Activated effector memory CD4-positive, alpha-beta T cell treated with anti-CD3 and anti-CD28 coated beads, Interleukin-2, amount 50 U/mL, for 16 hours (primary cell): ENCODE results near the gene PRKCA.

Source experiments
- DNase-seq: peaks from one replicate; pipeline ENCODE4 v3.0.0-alpha.2; 2020

PRKCA gene

GRCh38 chr17:66417300-66417719 is 114.9 kb downstream of the PRKCA start:
- no peak for DNase-seq

- no peak for DNase-seq
Observed at GRCh38 chr17:66420961-66421371, 118.6 kb downstream of the PRKCA start.

- DNase-seq, result no peak
Observed at GRCh38 chr17:66422186-66422585, 119.8 kb downstream of the PRKCA start.

- DNase-seq, result no peak
Observed at GRCh38 chr17:66423056-66423955, 120.9 kb downstream of the PRKCA start.

- DNase-seq, result no peak
Observed at GRCh38 chr17:66425756-66426396, 123.5 kb downstream of the PRKCA start.

GRCh38 chr17:66426397-66427033 is 124.1 kb downstream of the PRKCA start:
- peak; percentile 72 for DNase-seq

GRCh38 chr17:66427134-66427533 is 124.7 kb downstream of the PRKCA start:
- no peak for DNase-seq

- no peak for DNase-seq
Observed at GRCh38 chr17:66429680-66430079, 127.3 kb downstream of the PRKCA start.

- no peak for DNase-seq
Observed at GRCh38 chr17:66430846-66431795, 128.7 kb downstream of the PRKCA start.

- no peak for DNase-seq
Observed at GRCh38 chr17:66431910-66432309, 129.5 kb downstream of the PRKCA start.

- no peak for DNase-seq
Observed at GRCh38 chr17:66432411-66432957, 130.1 kb downstream of the PRKCA start.

GRCh38 chr17:66432996-66433551 is 130.7 kb downstream of the PRKCA start:
- no peak for DNase-seq

GRCh38 chr17:66435182-66435581 is 132.8 kb downstream of the PRKCA start:
- DNase-seq, result no peak

- DNase-seq, result no peak
Observed at GRCh38 chr17:66436631-66437030, 134.2 kb downstream of the PRKCA start.

- no peak for DNase-seq
Observed at GRCh38 chr17:66437476-66438026, 135.1 kb downstream of the PRKCA start.

- no peak for DNase-seq
Observed at GRCh38 chr17:66438101-66438500, 135.7 kb downstream of the PRKCA start.

GRCh38 chr17:66441101-66441661 is 138.8 kb downstream of the PRKCA start:
- DNase-seq, result no peak

- DNase-seq, result no peak
Observed at GRCh38 chr17:66443166-66443565, 140.8 kb downstream of the PRKCA start.

GRCh38 chr17:66443606-66444005 is 141.2 kb downstream of the PRKCA start:
- no peak for DNase-seq

- DNase-seq, result no peak
Observed at GRCh38 chr17:66444031-66444430, 141.6 kb downstream of the PRKCA start.

GRCh38 chr17:66445229-66445628 is 142.8 kb downstream of the PRKCA start:
- no peak for DNase-seq
